AG04449 (cell line): ENCODE data around the gene SLCO2A1.

ENCODE experiments used
- CTCF ChIA-PET: fragments of 350-600 bp; formaldehyde crosslinking; extraction: SDS; loops from one replicate; lab custom pipeline; 2021; ENCODE audit warnings: antibody characterized with exemption; lab: Yijun Ruan, JAX
- POLR2A ChIA-PET: fragments of 400-600, 350-600 bp; formaldehyde crosslinking; extraction: SDS; loops from one replicate; lab custom pipeline; 2020; ENCODE audit warnings: antibody characterized with exemption, inconsistent platforms; lab: Yijun Ruan, JAX
- DNase-seq: peaks from one replicate; pipeline ENCODE4 v3.0.0-alpha.2; 2010; ENCODE audit warnings: low read depth, low spot score
- H3K4me3 ChIP-seq: 2 replicates; pipeline ENCODE4 v1.5.1; 2011; ENCODE audit warnings: low read depth, mild to moderate bottlenecking, control low read depth, low read length
- TF ChIP-seq, protein P1 (sequence below): IDR thresholded peaks from one replicate; pipeline ENCODE4 v1.5.1; 2011; ENCODE audit warnings: mild to moderate bottlenecking, moderate library complexity, low read length, control low read depth, inconsistent platforms; ENCODE audit not compliant: insufficient read depth; ENCODE audit errors: missing control alignments

Gene SLCO2A1

DNA sequence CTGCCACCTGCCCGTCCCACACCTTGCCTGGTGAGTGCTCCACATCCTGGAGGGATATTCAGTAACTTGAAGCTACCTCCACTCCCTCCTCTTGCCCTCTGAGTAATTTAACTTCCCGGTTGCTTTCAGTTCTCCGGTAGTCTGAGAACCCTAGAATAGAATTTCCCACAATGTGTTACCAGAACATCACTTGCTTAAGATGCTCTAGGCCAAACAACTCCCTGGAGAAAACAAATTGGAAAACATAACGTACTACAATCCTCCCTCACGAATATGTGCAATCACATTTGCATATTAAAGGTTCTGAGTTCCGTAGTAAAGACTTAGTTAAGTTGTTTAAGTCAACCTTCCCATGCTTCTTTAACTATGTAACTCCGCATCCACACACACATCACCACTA lies 44.8 kb downstream of the SLCO2A1 start:
- ChIA-PET CTCF (no interaction called here), POLR2A (no interaction called here)
- TF ChIP-seq, protein P1, sequence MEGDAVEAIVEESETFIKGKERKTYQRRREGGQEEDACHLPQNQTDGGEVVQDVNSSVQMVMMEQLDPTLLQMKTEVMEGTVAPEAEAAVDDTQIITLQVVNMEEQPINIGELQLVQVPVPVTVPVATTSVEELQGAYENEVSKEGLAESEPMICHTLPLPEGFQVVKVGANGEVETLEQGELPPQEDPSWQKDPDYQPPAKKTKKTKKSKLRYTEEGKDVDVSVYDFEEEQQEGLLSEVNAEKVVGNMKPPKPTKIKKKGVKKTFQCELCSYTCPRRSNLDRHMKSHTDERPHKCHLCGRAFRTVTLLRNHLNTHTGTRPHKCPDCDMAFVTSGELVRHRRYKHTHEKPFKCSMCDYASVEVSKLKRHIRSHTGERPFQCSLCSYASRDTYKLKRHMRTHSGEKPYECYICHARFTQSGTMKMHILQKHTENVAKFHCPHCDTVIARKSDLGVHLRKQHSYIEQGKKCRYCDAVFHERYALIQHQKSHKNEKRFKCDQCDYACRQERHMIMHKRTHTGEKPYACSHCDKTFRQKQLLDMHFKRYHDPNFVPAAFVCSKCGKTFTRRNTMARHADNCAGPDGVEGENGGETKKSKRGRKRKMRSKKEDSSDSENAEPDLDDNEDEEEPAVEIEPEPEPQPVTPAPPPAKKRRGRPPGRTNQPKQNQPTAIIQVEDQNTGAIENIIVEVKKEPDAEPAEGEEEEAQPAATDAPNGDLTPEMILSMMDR, result no peak
- DNase-seq, result no peak
- no peak overlapping the region for H3K4me3 ChIP-seq

DNA sequence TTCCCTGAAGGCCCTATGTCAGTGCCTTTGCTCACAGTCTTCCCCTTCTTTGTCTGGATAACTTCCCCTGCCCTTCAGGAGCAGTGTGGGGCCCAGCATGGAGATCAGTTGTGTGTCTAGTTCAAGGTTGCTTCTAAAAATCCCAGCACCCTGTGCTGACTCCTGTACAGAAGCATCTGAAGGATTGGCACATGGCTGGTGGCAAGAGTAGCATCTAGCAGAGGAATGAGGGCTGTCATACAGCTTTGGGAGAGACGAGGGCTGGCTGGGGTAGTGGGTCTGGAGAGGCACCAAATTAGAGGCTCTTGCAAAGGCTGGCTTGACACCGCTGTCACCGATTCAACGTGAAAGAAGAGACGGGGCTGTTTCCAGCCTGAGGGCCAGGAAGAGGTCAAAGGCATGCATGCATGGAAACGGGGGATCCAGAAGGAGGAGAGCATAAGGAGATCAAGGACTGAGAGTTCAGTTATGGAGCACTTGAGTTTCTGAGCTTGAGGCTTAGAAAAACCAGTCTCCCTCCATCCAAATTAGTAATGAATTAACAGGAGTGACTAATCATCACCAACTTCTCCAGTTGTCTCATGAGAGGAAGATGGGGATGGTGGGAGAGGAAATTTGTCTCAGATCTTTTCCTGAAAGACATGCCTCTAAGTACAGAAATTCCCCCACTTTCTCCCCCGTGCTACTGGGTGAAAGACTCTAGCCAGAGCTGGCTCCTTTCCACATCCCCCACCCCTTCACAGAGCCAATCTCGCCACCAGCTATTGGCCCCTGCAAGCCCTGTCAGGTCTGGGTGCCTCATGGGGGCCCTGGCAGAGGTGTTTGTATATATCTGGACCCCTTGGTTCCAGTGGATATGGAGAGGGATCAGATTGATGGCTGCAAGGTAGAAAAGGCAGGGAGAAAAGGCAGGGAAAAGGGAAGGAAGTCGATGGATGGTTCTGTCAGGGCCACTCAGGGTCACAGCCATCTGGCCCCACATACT lies 45.9 kb downstream of the SLCO2A1 start:
- CTCF ChIA-PET, result interaction anchor here (1.4 kb wide), 1 partner anchor 9 kb away, joined by 3 read pairs; no protein-coding TSS in a partner anchor
- H3K4me3 ChIP-seq, result no peak overlapping the region
- TF ChIP-seq, protein P1, result no peak
- POLR2A ChIA-PET, result no interaction called here
- no peak for DNase-seq

DNA sequence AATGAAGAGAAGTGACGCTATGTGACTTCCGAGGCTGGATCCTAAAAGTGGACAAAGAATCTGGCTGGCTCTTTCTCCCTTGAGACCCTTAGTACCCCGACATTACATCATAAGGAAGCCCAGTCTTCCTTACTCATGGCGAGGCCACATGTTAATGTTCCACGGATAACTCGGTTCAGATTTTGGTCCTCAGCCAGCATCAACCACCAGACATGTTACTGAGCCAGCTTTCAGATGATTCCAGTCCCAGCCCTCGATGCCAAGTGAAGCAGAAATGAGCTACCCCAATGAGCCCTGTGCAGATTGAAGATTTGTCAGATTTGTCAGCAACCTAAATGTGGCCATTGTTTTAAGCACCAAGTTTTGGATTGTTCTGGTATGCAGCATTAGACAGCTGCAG lies 46.6 kb downstream of the SLCO2A1 start:
- no peak for DNase-seq
- TF ChIP-seq, protein P1, result no peak
- H3K4me3 ChIP-seq, result no peak overlapping the region
- CTCF ChIA-PET, result interaction anchor here (1.4 kb wide), 1 partner anchor 10 kb away, joined by 3 read pairs; no protein-coding TSS in a partner anchor
- POLR2A ChIA-PET, result no interaction called here

DNA sequence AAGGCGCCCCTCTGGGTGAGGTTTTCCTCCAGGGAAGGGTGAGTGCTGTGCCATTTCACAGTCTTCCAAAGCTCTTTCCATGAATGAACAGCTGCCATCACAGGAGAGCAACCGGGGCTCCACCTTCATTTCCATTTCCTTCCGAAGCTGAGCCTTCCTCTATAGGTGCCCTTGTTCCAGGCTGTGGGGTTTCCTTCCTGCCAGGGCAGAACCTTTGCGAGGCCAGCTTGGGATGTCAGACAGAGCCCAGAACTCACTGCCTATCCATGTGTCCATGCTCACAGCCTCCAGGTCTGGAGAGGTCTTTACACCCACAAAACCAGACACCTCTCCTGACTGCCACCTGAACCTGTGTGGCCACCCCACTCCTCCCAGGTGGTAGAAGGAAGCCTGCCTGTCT lies 49.2 kb downstream of the SLCO2A1 start:
- ChIA-PET POLR2A (no interaction called here), CTCF (no interaction called here)
- no peak overlapping the region for H3K4me3 ChIP-seq
- TF ChIP-seq, protein P1, result no peak
- DNase-seq, result no peak

DNA sequence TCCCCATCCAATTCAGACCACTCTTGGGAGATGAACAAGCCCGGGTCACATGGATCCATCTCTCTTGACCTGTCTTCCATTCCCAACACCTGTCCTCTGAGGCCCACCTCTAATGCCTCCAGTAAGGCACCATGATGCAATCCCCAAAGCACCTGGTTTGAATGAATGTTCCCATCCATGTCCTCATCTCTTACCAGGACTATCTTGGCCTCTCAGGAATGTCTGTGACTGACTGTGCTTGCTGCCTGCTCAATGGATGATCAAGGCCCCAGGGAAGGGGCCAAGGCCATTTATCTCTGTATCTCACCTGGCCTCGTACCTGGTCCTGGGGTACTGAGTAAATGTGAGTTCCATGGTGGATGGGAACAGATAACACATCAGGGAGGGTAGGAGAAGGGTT lies 49.7 kb downstream of the SLCO2A1 start:
- H3K4me3 ChIP-seq, result no peak overlapping the region
- ChIA-PET POLR2A (no interaction called here), CTCF (no interaction called here)
- TF ChIP-seq, protein P1, result no peak
- no peak for DNase-seq

DNA sequence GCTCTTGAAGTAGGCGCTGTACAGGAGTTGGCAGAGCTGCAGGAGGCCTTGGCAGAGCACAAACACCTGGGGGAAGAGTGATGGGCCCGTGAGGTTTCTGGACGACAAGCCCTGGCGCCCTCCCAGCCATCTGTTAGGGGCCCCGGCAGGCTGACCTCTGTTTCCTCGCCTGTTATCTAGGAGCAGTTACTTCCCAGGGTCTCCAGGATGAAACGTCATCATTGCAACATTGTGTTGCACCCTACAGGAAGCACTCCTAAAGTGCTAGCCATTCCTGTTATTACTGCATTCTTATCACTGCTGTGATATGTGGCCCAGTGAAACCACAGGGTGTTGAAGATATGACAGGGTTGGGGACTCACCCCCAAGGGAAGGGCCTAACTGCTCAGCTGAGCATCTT lies 50.2 kb downstream of the SLCO2A1 start:
- ChIA-PET CTCF (no interaction called here), POLR2A (no interaction called here)
- H3K4me3 ChIP-seq, result no peak overlapping the region
- TF ChIP-seq, protein P1, result no peak
- DNase-seq, result no peak
